ENCODE measurements around the gene NR6A1. TPM values are rescaled to one million over a fixed set of nuclear protein-coding genes. Genes with fewer than 3 reads are reported as not detected.

The NR6A1 gene
- total and polyA plus RNA-seq, 2 of the 13 experiments (the other 11 are each of a cell fraction or from before 2014, with no cell fraction given) = 28.1 to 31.5 TPM

DNA sequence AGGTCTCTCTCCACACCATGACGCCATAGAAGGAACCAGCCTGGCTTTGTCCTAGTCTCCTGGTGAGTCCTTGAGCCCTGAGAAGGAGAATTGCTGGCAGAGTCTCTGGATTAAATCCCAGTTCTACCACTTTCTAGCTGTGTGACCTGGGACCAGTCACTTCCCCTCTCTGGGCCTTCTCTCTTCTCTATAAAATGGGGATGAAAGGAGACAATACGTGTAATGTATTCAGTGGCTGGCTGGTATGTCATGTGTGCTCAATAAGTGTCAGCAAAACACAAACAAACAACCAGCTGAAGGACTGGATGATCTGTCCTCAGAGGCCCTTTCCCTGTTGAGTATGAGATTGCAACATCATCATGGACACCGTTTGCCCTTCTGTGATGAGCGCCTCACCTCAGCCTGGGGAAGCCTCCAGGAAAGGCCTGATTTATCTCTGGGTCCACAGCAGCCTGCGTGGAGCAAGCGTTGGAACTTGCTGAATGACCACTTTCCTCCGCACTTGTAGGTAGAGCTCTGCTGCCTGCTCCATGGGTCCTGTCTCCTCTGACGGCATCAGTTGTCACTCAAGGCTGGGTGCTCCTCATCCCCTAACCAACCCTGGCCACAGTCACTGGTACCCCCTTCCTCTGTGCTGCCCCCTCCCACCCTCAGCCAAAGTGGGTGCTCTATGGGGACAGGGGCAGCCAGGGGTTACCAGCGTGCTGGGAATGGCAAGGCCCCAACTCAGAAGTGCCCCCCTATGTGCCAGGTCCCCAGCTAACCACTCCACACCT lies 260.3 kb downstream of the NR6A1 start (continued):
- TF ChIP-seq, protein P1, sequence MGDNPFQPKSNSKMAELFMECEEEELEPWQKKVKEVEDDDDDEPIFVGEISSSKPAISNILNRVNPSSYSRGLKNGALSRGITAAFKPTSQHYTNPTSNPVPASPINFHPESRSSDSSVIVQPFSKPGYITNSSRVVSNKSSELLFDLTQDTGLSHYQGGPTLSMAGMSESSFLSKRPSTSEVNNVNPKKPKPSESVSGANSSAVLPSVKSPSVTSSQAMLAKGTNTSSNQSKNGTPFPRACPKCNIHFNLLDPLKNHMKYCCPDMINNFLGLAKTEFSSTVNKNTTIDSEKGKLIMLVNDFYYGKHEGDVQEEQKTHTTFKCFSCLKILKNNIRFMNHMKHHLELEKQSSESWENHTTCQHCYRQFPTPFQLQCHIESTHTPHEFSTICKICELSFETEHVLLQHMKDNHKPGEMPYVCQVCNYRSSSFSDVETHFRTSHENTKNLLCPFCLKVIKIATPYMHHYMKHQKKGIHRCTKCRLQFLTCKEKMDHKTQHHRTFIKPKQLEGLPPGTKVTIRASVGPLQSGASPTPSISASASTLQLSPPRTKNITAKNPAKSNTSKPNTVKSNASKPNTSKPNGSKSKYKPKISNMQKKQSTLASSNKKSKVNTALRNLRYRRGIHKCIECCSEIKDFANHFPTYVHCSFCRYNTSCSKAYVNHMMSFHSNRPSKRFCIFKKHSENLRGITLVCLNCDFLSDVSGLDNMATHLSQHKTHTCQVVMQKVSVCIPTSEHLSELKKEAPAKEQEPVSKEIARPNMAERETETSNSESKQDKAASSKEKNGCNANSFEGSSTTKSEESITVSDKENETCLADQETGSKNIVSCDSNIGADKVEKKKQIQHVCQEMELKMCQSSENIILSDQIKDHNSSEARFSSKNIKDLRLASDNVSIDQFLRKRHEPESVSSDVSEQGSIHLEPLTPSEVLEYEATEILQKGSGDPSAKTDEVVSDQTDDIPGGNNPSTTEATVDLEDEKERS (CRISPR knock-in tag; IDR thresholded peaks at IDR 0.05) = no peak; the same call in 1 of the 2 replicates
- TF ChIP-seq ZMYM4 (CRISPR knock-in tag; IDR thresholded peaks at IDR 0.05) = no peak
- TF ChIP-seq ZNF235 (CRISPR knock-in tag; IDR thresholded peaks at IDR 0.05; ENCODE audit: borderline replicate concordance) = no peak
- TF ChIP-seq, protein P2, sequence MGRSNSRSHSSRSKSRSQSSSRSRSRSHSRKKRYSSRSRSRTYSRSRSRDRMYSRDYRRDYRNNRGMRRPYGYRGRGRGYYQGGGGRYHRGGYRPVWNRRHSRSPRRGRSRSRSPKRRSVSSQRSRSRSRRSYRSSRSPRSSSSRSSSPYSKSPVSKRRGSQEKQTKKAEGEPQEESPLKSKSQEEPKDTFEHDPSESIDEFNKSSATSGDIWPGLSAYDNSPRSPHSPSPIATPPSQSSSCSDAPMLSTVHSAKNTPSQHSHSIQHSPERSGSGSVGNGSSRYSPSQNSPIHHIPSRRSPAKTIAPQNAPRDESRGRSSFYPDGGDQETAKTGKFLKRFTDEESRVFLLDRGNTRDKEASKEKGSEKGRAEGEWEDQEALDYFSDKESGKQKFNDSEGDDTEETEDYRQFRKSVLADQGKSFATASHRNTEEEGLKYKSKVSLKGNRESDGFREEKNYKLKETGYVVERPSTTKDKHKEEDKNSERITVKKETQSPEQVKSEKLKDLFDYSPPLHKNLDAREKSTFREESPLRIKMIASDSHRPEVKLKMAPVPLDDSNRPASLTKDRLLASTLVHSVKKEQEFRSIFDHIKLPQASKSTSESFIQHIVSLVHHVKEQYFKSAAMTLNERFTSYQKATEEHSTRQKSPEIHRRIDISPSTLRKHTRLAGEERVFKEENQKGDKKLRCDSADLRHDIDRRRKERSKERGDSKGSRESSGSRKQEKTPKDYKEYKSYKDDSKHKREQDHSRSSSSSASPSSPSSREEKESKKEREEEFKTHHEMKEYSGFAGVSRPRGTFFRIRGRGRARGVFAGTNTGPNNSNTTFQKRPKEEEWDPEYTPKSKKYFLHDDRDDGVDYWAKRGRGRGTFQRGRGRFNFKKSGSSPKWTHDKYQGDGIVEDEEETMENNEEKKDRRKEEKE (IDR thresholded peaks at IDR 0.05) = no peak
- no peak for TF ChIP-seq ZNF326 (CRISPR knock-in tag; IDR thresholded peaks at IDR 0.05; ENCODE audit: borderline replicate concordance)
- TF ChIP-seq SRY (CRISPR knock-in tag; IDR thresholded peaks at IDR 0.05) = no peak
- no peak for TF ChIP-seq NR1H2 (CRISPR knock-in tag; IDR thresholded peaks at IDR 0.05; ENCODE audit: borderline replicate concordance, low read depth)
- TF ChIP-seq FOXK1 (CRISPR knock-in tag; IDR thresholded peaks at IDR 0.05; ENCODE audit: borderline replicate concordance, low read depth) = peak; percentile 74; the same call in 1 of the 2 replicates
- TF ChIP-seq, protein P3, sequence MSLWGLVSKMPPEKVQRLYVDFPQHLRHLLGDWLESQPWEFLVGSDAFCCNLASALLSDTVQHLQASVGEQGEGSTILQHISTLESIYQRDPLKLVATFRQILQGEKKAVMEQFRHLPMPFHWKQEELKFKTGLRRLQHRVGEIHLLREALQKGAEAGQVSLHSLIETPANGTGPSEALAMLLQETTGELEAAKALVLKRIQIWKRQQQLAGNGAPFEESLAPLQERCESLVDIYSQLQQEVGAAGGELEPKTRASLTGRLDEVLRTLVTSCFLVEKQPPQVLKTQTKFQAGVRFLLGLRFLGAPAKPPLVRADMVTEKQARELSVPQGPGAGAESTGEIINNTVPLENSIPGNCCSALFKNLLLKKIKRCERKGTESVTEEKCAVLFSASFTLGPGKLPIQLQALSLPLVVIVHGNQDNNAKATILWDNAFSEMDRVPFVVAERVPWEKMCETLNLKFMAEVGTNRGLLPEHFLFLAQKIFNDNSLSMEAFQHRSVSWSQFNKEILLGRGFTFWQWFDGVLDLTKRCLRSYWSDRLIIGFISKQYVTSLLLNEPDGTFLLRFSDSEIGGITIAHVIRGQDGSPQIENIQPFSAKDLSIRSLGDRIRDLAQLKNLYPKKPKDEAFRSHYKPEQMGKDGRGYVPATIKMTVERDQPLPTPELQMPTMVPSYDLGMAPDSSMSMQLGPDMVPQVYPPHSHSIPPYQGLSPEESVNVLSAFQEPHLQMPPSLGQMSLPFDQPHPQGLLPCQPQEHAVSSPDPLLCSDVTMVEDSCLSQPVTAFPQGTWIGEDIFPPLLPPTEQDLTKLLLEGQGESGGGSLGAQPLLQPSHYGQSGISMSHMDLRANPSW (CRISPR knock-in tag; IDR thresholded peaks at IDR 0.05; ENCODE audit: borderline replicate concordance) = no peak
- no peak for TF ChIP-seq ZNF484 (CRISPR knock-in tag; IDR thresholded peaks at IDR 0.05; ENCODE audit: borderline replicate concordance, low read depth)
- TF ChIP-seq, protein P4, sequence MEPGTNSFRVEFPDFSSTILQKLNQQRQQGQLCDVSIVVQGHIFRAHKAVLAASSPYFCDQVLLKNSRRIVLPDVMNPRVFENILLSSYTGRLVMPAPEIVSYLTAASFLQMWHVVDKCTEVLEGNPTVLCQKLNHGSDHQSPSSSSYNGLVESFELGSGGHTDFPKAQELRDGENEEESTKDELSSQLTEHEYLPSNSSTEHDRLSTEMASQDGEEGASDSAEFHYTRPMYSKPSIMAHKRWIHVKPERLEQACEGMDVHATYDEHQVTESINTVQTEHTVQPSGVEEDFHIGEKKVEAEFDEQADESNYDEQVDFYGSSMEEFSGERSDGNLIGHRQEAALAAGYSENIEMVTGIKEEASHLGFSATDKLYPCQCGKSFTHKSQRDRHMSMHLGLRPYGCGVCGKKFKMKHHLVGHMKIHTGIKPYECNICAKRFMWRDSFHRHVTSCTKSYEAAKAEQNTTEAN (CRISPR knock-in tag; conservative IDR thresholded peaks at IDR 0.05) = no peak; the same call in 1 of the 2 replicates
- no peak for TF ChIP-seq ZNF577 (CRISPR knock-in tag; IDR thresholded peaks at IDR 0.05; ENCODE audit: borderline replicate concordance, low read depth)
- no peak for TF ChIP-seq MAFG (CRISPR knock-in tag; IDR thresholded peaks at IDR 0.05)
- TF ChIP-seq, protein P5, sequence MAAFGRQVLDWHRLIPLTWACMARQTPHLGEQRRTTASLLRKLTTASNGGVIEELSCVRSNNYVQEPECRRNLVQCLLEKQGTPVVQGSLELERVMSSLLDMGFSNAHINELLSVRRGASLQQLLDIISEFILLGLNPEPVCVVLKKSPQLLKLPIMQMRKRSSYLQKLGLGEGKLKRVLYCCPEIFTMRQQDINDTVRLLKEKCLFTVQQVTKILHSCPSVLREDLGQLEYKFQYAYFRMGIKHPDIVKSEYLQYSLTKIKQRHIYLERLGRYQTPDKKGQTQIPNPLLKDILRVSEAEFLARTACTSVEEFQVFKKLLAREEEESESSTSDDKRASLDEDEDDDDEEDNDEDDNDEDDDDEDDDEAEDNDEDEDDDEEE (CRISPR knock-in tag; IDR thresholded peaks at IDR 0.05) = no peak; the same call in 1 of the 2 replicates
- no peak for TF ChIP-seq TCF7 (IDR thresholded peaks at IDR 0.05; ENCODE audit: low read depth)
- peak; percentile 71; the same call in 1 of the 2 replicates for TF ChIP-seq SALL2 (CRISPR knock-in tag; IDR thresholded peaks at IDR 0.05)
